Sciatic nerve (tissue), 2 donors: ENCODE measurements around the gene SLC30A10. TPM values are rescaled to one million over a fixed set of nuclear protein-coding genes. Genes with fewer than 3 reads are reported as not detected.
"Not testable (repeated sequence)": the region's sequence is repeated elsewhere in the genome, so short reads cannot be mapped to it uniquely, and the experiment has no call there.

Source experiments
- ATAC-seq: fragments of 200-7000 bp; cut with Tn5 transposase; one replicate; pipeline ENCODE4 v1.9.1; 2020; ENCODE audit warnings: mild to moderate bottlenecking, moderate library complexity
- DNase-seq: peaks from one replicate; pipeline ENCODE4 v3.0.0-alpha.2; 2020; ENCODE audit warnings: low spot score
- intact Hi-C: fragments of 100-400 bp; cut with DNase I; formaldehyde crosslinking; loops from one replicate; pipeline ENCODE4 v1.14.2; 2022
- total RNA-seq: library from RNA; stranded (reverse); fragmentation: NEBNext Ultra II Directional; extraction: Animal tissue kit (Norgen Biotek cat#: 25700); gene quantifications from one replicate; pipeline ENCODE4 v1.2.1, GENCODE V29; 2021
- donor health status: DM: no; HTN: no; CAD: no.
- donor health status: DM: no; HTN: no; CAD: no.

Gene SLC30A10
- total RNA-seq, 1 donor from 2014 or later: 0.62 TPM

GRCh38 chr1:219902951-219903350 is 25.4 kb downstream of the SLC30A10 start:
- DNase-seq (no peak), ATAC-seq (peak; percentile 66)
- intact Hi-C loops: no loop called here

- DNase-seq (no peak), ATAC-seq (no peak)
- intact Hi-C loops: no loop called here
Measured at GRCh38 chr1:219900882-219901281, 27.5 kb downstream of the SLC30A10 start.

DNA sequence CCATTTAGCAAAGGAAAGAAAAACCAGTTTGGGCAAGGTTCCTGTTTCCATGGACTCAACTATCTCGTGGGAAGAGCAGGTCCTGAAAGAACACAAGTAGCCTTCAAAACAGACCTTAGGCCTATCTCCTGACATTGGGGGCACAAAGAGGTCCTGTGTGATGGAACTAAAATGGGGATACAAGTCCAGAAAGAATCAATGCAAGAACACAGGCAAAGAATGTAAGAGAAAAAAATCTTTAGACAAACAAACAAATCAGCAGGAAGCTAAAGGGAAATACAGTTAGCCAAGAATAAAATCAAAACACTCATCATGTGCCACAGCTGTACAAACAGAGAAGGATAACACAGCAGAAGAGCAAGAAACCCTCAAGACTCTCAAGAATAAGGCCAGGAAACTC is 28.2 kb downstream of the SLC30A10 start:
- ATAC-seq (peak; percentile 94), DNase-seq (no peak)
- intact Hi-C loops: no loop called here

DNA sequence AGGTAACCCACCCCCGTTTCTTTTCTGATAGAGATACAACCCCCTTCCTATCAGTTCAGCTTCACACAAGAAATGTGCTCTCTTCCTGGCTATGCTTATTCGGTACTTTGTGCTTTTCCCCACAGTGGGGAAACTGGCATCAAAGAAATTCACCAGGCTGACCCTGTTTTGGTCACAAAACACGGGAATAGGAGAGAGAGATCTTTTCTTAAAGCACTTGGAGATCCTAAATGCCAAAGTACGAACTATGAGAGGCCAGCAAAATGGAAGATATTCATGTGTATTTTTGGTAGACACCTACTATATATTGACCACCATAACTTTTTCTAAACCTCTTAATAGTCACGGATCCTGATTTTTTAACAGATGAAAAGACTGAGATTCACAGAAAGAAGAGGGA is 30.0 kb downstream of the SLC30A10 start:
- intact Hi-C loops: no loop called here
- DNase-seq (no peak), ATAC-seq (no peak)

DNA sequence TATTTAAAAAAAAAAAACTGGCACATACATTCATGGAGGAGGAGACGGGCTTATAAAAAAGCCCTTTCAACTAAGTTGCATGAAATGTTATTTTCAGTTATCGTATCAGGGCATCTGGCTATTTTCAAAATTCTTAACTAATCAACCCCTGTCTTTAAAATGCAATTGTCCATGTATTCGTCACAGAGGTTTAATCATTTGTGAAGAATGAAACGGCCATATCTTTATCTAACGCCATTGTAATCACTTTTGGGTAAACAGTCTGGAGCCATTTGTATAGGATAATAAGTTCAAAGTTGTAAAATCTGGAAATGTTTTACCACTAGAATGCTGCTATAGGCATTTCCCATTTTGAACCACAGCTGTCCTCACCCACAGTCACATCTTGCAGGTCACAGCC is 30.4 kb downstream of the SLC30A10 start:
- DNase-seq (no peak), ATAC-seq (no peak)
- intact Hi-C loops: no loop called here

DNA sequence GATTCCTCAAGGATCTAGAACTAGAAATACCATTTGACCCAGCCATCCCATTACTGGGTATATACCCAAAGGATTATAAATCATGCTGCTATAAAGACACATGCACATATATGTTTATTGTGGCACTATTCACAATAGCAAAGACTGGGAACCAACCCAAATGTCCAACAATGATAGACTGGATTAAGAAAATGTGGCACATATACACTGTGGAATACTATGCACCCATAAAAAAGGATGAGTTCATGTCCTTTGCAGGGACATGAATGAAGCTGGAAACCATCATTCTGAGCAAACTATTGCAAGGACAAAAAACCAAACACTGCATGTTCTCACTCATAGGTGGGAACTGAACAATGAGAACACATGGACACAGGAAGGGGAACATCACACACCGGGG is 36.1 kb downstream of the SLC30A10 start:
- intact Hi-C loops, ATAC-seq, DNase-seq: not testable (repeated sequence)

GRCh38 chr1:219891846-219892245 is 36.5 kb downstream of the SLC30A10 start:
- ATAC-seq, intact Hi-C loops, DNase-seq: not testable (repeated sequence)

GRCh38 chr1:219888667-219889066 is 39.7 kb downstream of the SLC30A10 start:
- ATAC-seq, intact Hi-C loops, DNase-seq: not testable (repeated sequence)

DNA sequence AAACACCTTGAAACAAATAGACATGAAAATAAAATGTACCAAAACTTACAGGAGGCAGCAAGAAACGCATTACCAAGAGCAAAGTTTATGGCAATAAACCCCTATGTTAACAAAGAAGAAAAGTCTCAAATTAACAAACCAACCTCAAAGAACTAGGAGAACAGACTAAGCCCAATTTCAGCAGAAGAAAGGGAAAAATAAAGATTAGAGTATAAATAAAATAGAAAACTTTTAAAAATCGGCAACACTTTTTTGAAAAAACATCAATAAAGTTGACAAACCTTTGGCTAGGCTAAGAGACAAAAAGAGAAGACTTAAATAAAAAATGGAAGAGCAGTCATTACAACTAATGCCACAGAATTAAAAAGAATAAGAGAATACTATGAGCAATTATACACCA is 42.7 kb downstream of the SLC30A10 start:
- intact Hi-C loops: no loop called here
- ATAC-seq (no peak), DNase-seq (no peak)

GRCh38 chr1:219883400-219884332 is 44.7 kb downstream of the SLC30A10 start:
- DNase-seq: no peak
- intact Hi-C loops: no loop called here
- no peak for ATAC-seq

DNA sequence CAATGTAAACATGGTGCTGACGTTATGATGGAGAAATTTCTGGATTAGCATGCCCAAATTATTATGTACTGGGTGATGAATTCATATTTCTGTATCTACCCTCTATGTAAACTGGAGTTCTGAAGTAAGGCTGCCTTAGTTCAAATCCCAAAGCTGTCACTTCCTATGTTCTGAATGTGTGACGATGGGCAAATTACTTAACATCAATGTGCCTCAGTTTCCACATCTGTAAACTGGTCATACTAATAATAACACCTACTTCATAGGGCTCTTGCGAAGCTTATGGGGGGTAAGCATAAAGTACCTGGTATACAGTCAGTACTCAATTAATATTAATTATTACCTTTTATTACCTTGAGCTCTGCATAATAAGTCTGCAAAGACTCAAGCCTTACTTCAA is 45.6 kb downstream of the SLC30A10 start:
- ATAC-seq: no peak
- intact Hi-C loops: no loop called here
- no peak for DNase-seq

GRCh38 chr1:219882096-219882495 is 46.3 kb downstream of the SLC30A10 start:
- intact Hi-C loops: no loop called here
- DNase-seq (no peak), ATAC-seq (no peak)

DNA sequence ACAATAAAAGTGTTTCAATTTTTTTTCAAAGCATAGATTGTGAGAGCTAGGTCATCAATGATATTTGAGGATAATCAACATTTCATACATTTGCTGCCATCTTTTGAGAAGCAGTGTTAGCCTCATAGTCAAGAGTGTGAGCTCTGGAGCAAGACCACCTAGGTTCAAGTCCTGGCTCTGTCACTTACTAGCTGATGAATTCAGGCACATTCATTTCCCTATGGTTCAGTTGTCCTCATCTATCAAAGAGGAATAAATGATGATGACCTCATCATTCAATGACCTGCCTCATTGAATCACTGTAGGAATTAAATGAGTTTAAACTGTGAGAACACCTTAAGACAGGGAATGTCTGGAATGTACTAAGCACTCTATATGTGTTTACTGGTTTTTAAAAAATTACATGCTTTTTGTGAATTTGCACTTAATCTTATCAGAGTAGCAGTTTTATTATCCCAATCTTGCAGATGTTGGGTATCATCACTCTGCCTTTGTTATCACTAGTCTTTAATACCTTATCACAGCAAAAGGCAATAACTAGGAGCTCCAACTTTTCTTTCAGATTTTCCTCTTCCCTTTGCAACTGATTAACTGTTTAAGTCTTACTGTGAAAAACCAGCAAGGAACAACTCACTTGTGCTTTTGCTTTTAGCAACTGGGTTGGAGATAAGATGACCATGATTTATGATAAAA is 47.4 kb downstream of the SLC30A10 start:
- DNase-seq (no peak), ATAC-seq (no peak)
- intact Hi-C loops: no loop called here

DNA sequence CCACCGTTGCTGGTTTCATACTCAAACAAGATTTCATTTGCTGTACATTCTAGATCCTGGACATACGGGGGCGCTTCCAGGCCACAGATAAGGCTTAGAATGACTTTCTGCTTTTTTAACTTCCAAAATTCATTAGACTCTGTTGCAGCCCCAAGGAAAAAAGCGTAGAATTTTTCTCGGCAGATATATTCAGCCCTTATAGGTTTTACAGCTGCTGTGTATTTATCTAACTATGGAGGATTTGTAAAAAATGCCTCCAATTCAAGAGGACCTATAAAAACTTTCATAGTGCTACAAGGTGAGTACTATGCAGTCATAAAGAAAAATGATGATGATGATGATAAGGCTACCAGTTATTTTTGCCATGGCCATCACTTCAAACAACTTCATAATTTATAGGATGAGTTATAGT is 51.6 kb downstream of the SLC30A10 start:
- ATAC-seq (peak; percentile 38), DNase-seq (no peak)
- intact Hi-C loops: no loop called here

GRCh38 chr1:219875860-219876259 is 52.5 kb downstream of the SLC30A10 start:
- intact Hi-C loops: no loop called here
- ATAC-seq: no peak
- no peak for DNase-seq

- DNase-seq, intact Hi-C loops, ATAC-seq: not testable (repeated sequence)
Measured at GRCh38 chr1:219872538-219872937, 55.8 kb downstream of the SLC30A10 start.

GRCh38 chr1:219871427-219872057 is 56.8 kb downstream of the SLC30A10 start:
- DNase-seq (no peak), ATAC-seq (no peak)
- intact Hi-C loops: no loop called here

DNA sequence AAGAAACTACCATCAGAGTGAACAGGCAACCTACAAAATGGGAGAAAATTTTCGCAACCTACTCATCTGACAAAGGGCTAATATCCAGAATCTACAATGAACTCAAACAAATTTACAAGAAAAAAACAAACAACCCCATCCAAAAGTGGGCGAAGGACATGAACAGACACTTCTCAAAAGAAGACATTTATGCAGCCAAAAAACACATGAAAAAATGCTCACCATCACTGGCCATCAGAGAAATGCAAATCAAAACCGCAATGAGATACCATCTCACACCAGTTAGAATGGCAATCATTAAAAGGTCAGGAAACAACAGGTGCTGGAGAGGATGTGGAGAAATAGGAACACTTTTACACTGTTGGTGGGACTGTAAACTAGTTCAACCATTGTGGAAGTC is 59.7 kb downstream of the SLC30A10 start:
- intact Hi-C loops, DNase-seq, ATAC-seq: not testable (repeated sequence)
